Uterus (tissue), 4 donors: ENCODE measurements around the gene SLIT3. TPM values are rescaled to one million over a fixed set of nuclear protein-coding genes. Genes with fewer than 3 reads are reported as not detected.

Experiments used
- DNase-seq, 2 donors: peaks; one replicate each; pipeline ENCODE4 v3.0.0-alpha.2; 2019 to 2020
- H3K27ac ChIP-seq, 2 donors: fragments of 200-600 bp; sonication (generic); 1 replicate in 1 of 2; 2 replicates in 1 of 2; pipeline ENCODE4 v1.5.1; 2016 to 2018
- H3K27me3 ChIP-seq, 2 donors: fragments of 200-600 bp; sonication (generic); one replicate each; pipeline ENCODE4 v1.5.1; 2018 to 2019; ENCODE audit warnings: control low read depth in 1 of 2
- H3K36me3 ChIP-seq, 2 donors: fragments of 200-600 bp; sonication (generic); one replicate each; pipeline ENCODE4 v1.5.1; 2019; ENCODE audit warnings: control low read depth in 1 of 2
- H3K4me1 ChIP-seq, 2 donors: fragments of 200-600 bp; sonication (generic); one replicate each; pipeline ENCODE4 v1.5.1; 2018 to 2019; ENCODE audit warnings: control low read depth in 1 of 2
- H3K4me3 ChIP-seq, 2 donors: fragments of 200-600 bp; sonication (generic); 1 replicate in 1 of 2; 2 replicates in 1 of 2; pipeline ENCODE4 v1.5.1; 2018 to 2019; ENCODE audit warnings: mild to moderate bottlenecking in 1 of 2
- H3K9me3 ChIP-seq, 2 donors: fragments of 200-600 bp; sonication (generic); one replicate each; pipeline ENCODE4 v1.5.1; 2019; ENCODE audit warnings: control low read depth in 1 of 2
- POLR2A ChIP-seq, 2 donors: fragments of 450-650 bp; IDR thresholded peaks; one replicate each; pipeline ENCODE4 v1.6.1; 2016; ENCODE audit warnings: antibody characterized with exemption in 2 of 2, mild to moderate bottlenecking in 1 of 2, moderate library complexity in 1 of 2
- intact Hi-C: fragments of 100-400 bp; cut with DNase I; formaldehyde crosslinking; loops from one replicate; pipeline ENCODE4 v1.15.1; 2023; ENCODE audit warnings: low total_unique reads
- total RNA-seq, 4 donors: library from RNA; depleted of rRNA in 3 of 4; stranded (reverse); fragments of >200 nt in 3 of 4; gene quantifications; one replicate each; pipeline versions ENCODE4 v1.1.0 to v1.2.4, GENCODE V29; 2014 to 2023
- TF ChIP-seq, protein P1 (sequence below), 4 experiments: fragments of 200-600 bp in 2 of 4; fragments of 450-650 bp in 2 of 4; sonication (generic) in 2 of 4; IDR thresholded peaks; one replicate each; pipeline ENCODE4 v1.5.1; 2016 to 2019; ENCODE audit warnings: antibody characterized with exemption in 4 of 4, mild to moderate bottlenecking in 2 of 4, moderate library complexity in 1 of 4
- donor health status: DM: yes; HTN: yes; CAD: no.

Gene SLIT3
- total RNA-seq, 4 donors from 2014 or later: 9.4 to 62.2 (median 28.1) TPM

DNA sequence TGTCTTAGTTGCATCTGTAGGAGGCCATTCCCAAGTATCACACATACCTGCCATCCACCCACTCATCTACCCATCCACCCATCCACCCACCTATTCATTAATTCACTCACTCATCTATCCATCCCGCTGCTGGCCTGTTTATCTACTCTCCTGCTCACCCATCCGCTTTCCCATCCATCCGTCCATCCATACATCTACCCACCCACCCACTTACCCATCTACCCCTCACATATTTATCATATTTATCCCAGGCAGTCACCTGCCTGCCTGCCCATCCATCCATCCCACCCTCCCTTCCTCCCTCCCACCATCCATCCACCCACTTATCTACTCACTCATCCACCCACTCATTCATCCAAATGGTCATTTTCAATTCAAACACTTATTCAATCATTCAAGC lies 577.9 kb downstream of the SLIT3 start:
- H3K36me3 ChIP-seq: no peaks in the 10 kb centered on the region
- TF ChIP-seq, protein P1, sequence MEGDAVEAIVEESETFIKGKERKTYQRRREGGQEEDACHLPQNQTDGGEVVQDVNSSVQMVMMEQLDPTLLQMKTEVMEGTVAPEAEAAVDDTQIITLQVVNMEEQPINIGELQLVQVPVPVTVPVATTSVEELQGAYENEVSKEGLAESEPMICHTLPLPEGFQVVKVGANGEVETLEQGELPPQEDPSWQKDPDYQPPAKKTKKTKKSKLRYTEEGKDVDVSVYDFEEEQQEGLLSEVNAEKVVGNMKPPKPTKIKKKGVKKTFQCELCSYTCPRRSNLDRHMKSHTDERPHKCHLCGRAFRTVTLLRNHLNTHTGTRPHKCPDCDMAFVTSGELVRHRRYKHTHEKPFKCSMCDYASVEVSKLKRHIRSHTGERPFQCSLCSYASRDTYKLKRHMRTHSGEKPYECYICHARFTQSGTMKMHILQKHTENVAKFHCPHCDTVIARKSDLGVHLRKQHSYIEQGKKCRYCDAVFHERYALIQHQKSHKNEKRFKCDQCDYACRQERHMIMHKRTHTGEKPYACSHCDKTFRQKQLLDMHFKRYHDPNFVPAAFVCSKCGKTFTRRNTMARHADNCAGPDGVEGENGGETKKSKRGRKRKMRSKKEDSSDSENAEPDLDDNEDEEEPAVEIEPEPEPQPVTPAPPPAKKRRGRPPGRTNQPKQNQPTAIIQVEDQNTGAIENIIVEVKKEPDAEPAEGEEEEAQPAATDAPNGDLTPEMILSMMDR (IDR thresholded peaks at IDR 0.05): no peak
- no peak for TF ChIP-seq POLR2A (IDR thresholded peaks at IDR 0.05)
- H3K9me3 ChIP-seq: no peaks in the 10 kb centered on the region
- no peaks in the 10 kb centered on the region for H3K4me1 ChIP-seq
- no peaks in the 10 kb centered on the region for H3K27me3 ChIP-seq
- intact Hi-C loops: no loop called here
- no peak overlapping the region for H3K27ac ChIP-seq
- no peak overlapping the region for H3K4me3 ChIP-seq
- no peak for DNase-seq

DNA sequence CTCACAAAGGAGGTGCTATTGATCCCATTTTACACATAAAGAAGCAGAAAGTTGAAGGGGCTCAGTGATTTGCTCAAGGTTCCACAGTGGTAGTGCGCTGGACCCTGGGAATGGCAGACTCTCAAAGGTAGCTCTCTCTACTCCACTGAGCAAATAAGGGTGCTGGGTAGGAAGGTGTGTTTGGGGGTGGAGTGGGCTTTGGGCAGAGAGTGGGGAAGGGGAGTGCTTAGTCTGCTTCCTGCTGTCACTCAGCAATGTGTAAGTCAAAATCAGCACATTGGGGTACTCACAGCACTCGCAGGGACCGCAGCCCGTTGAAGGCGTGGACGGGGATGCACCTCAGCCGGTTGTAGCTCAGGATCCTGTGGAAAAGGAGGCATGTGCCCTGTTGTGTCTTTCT lies 579.0 kb downstream of the SLIT3 start:
- Histone ChIP-seq H3K4me3 (no peak overlapping the region), H3K4me1 (no peaks in the 10 kb centered on the region), H3K27me3 (no peaks in the 10 kb centered on the region), H3K36me3 (no peaks in the 10 kb centered on the region), H3K27ac (no peak overlapping the region), H3K9me3 (no peaks in the 10 kb centered on the region)
- DNase-seq: no peak
- intact Hi-C loops: no loop called here
- no peak for TF ChIP-seq POLR2A (IDR thresholded peaks at IDR 0.05)
- TF ChIP-seq, protein P1 (IDR thresholded peaks at IDR 0.05): no peak

DNA sequence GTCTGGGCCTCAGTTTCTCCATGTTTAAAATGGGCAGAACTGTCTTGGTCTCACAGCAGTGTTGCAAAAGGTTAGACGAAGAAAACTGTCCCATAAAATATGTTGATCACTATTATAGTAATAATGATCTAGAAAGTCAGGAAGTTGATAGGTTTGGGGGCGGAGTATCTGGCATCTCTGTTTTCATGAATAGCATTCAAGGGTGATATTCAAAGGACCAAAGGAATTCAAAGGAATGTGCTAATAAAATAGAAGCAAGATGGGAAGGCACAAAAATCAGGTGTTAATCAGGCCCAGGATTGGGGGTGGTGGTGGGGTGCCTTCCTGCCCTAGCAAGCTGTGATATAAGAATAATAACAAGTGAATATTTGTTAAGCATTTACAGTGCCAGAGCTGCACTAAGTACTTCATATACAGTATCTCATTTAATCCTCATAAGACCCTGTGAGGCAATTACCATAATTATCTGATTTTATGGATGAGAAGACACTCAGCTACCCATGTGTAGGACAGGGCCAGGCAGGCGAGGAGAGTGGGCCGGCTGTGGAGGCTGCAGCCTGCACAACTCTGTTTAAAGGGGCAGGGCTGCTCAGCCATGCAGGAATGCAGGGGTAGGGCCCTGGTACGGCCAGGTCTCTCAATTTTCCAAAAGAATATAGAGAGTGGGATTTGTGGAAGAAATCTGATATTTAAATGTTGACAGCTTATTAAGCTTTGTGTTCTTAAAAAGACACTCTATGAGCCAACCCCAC lies 579.8 kb downstream of the SLIT3 start:
- no peak for DNase-seq
- Histone ChIP-seq H3K9me3 (no peaks in the 10 kb centered on the region), H3K27ac (no peak overlapping the region), H3K4me1 (no peaks in the 10 kb centered on the region), H3K27me3 (no peaks in the 10 kb centered on the region), H3K36me3 (no peaks in the 10 kb centered on the region), H3K4me3 (no peak overlapping the region)
- TF ChIP-seq, protein P1 (IDR thresholded peaks at IDR 0.05): no peak
- no peak for TF ChIP-seq POLR2A (IDR thresholded peaks at IDR 0.05)
- intact Hi-C loops: no loop called here

DNA sequence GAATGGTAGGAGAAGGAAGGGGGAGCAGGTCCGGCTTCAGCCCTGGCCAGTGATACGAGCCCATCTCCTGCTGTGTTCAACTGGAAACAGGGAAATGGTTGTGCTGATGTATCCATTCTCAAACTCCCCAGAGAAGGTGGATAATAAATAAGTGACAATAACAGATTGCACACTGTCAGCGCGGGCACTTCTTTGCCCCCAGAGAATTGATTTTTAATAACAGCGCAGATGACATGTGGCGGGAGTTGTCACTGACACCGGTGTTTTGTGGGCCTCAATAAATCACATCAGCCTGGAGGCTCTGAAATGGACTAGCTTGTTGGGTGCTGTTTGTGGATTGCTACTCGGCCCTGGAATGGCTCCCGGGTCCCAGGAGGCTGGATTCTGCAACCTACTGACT lies 580.4 kb downstream of the SLIT3 start:
- no peak for DNase-seq
- H3K4me3 ChIP-seq: no peak overlapping the region
- H3K27me3 ChIP-seq: no peaks in the 10 kb centered on the region
- no peaks in the 10 kb centered on the region for H3K9me3 ChIP-seq
- H3K4me1 ChIP-seq: no peaks in the 10 kb centered on the region
- intact Hi-C loops: no loop called here
- H3K27ac ChIP-seq: no peak overlapping the region
- H3K36me3 ChIP-seq: no peaks in the 10 kb centered on the region
- no peak for TF ChIP-seq POLR2A (IDR thresholded peaks at IDR 0.05)
- TF ChIP-seq, protein P1 (IDR thresholded peaks at IDR 0.05): no peak

DNA sequence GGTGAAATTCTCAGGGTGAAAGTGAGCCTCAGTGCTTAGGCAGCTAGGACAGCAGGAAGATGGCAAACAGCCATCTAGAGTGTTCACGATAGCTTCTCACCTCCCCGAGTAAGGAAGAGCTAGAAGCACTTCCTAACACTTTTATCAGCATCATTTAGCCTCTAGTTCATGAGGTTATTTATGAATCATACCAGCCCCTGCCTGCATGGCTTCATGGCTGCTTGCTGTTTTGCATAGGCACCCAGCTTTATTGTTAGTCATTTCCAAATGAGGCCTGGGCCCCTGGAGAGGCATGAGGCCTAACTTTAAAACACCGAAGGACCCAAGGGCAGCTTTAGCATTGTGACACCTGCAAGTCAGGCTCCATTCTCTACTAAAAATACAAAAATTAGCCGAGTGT lies 586.9 kb downstream of the SLIT3 start:
- no peaks in the 10 kb centered on the region for H3K9me3 ChIP-seq
- H3K27me3 ChIP-seq: no peaks in the 10 kb centered on the region
- no peak overlapping the region for H3K4me3 ChIP-seq
- TF ChIP-seq, protein P1 (IDR thresholded peaks at IDR 0.05): no peak
- no peak for TF ChIP-seq POLR2A (IDR thresholded peaks at IDR 0.05)
- H3K4me1 ChIP-seq: no peaks in the 10 kb centered on the region
- DNase-seq: no peak
- intact Hi-C loops: no loop called here
- no peak overlapping the region for H3K27ac ChIP-seq
- no peaks in the 10 kb centered on the region for H3K36me3 ChIP-seq
